HEK293 (cell line): Measurements from ENCODE around the gene SLC52A3.

Experiments used
- BCL11A ChIP-seq: fragments of 450-650 bp; formaldehyde crosslinking; IDR thresholded peaks from 2 replicates; pipeline ENCODE4 v1.5.1; 2016; ENCODE audit warnings: low read depth, missing biosample characterization, missing genetic modification characterization
- HOXA7 ChIP-seq: sonication (generic); formaldehyde crosslinking; IDR thresholded peaks from 2 replicates; pipeline ENCODE4 v1.8.1; 2022; ENCODE audit warnings: missing genetic modification reagents, borderline replicate concordance
- WT1 ChIP-seq: fragments of 450-650 bp; formaldehyde crosslinking; IDR thresholded peaks from 2 replicates; pipeline ENCODE4 v1.5.1; 2016; ENCODE audit warnings: missing biosample characterization, missing genetic modification characterization
- ZNF2 ChIP-seq: fragments of 450-650 bp; formaldehyde crosslinking; IDR thresholded peaks from 2 replicates; pipeline ENCODE4 v1.5.1; 2016; ENCODE audit warnings: missing biosample characterization, missing genetic modification characterization
- ZNF501 ChIP-seq: fragments of 450-650 bp; formaldehyde crosslinking; IDR thresholded peaks from 2 replicates; pipeline ENCODE4 v1.5.1; 2016; ENCODE audit warnings: missing biosample characterization, missing genetic modification characterization
- ZNF510 ChIP-seq: fragments of 450-650 bp; formaldehyde crosslinking; IDR thresholded peaks from 2 replicates; pipeline ENCODE4 v1.5.1; 2018; ENCODE audit warnings: mild to moderate bottlenecking, missing genetic modification characterization, missing biosample characterization; ENCODE audit not compliant: insufficient replicate concordance
- ZNF664 ChIP-seq: fragments of 450-650 bp; formaldehyde crosslinking; IDR thresholded peaks from 2 replicates; pipeline ENCODE4 v1.5.1; 2016; ENCODE audit warnings: missing biosample characterization, missing genetic modification characterization
- ZNF701 ChIP-seq: fragments of 450-650 bp; formaldehyde crosslinking; IDR thresholded peaks from 2 replicates; pipeline ENCODE4 v1.5.1; 2016; ENCODE audit warnings: missing biosample characterization, missing genetic modification characterization
- ZNF843 ChIP-seq: fragments of 450-650 bp; formaldehyde crosslinking; IDR thresholded peaks from 2 replicates; pipeline ENCODE4 v1.5.1; 2016; ENCODE audit warnings: missing biosample characterization, missing genetic modification characterization
- TF ChIP-seq, protein P1 (sequence below): fragments of 450-650 bp; formaldehyde crosslinking; IDR thresholded peaks from 2 replicates; pipeline ENCODE4 v1.5.1; 2016; ENCODE audit warnings: missing biosample characterization, missing genetic modification characterization
- TF ChIP-seq, protein P2 (sequence below): fragments of 450-650 bp; formaldehyde crosslinking; IDR thresholded peaks from 2 replicates; pipeline ENCODE4 v1.5.1; 2017; ENCODE audit warnings: missing biosample characterization, missing genetic modification characterization
- TF ChIP-seq, protein P3 (sequence below): fragments of 450-650 bp; formaldehyde crosslinking; IDR thresholded peaks from 2 replicates; pipeline ENCODE4 v1.5.1; 2016; ENCODE audit warnings: missing biosample characterization, missing genetic modification characterization, low read depth
- TF ChIP-seq, protein P4 (sequence below): fragments of 450-650 bp; formaldehyde crosslinking; IDR thresholded peaks from 2 replicates; pipeline ENCODE4 v1.5.1; 2016; ENCODE audit warnings: missing biosample characterization, missing genetic modification characterization

DNA sequence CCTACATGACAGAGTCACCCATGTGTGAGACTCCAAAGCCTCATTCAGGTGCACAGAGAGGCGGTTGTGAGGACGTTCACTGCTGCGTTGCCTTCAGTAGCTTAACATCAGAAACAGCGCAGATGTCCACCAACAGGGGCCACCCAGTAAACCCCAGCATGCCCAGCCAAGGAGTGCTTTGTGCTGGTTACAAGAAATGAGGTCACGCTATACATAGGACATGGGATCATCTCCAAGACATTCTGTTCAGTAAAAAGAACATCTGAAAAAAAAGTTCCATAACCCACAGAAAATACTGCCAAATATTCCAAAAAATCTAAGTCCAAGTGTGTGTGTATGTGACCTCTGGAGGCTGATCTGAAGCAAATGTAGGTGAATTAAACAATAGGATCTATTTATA lies 16.0 kb downstream of the SLC52A3 start:
- TF ChIP-seq ZNF843 (no peak), ZNF510 (tag by site-specific recombination) (no peak), HOXA7 (no peak), ZNF2 (no peak), ZNF664 (no peak), ZNF501 (tag by site-specific recombination) (no peak), ZNF701 (tag by site-specific recombination) (no peak), WT1 (no peak), BCL11A (tag by site-specific recombination) (no peak)
- TF ChIP-seq, protein P1, sequence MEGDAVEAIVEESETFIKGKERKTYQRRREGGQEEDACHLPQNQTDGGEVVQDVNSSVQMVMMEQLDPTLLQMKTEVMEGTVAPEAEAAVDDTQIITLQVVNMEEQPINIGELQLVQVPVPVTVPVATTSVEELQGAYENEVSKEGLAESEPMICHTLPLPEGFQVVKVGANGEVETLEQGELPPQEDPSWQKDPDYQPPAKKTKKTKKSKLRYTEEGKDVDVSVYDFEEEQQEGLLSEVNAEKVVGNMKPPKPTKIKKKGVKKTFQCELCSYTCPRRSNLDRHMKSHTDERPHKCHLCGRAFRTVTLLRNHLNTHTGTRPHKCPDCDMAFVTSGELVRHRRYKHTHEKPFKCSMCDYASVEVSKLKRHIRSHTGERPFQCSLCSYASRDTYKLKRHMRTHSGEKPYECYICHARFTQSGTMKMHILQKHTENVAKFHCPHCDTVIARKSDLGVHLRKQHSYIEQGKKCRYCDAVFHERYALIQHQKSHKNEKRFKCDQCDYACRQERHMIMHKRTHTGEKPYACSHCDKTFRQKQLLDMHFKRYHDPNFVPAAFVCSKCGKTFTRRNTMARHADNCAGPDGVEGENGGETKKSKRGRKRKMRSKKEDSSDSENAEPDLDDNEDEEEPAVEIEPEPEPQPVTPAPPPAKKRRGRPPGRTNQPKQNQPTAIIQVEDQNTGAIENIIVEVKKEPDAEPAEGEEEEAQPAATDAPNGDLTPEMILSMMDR (tag by site-specific recombination) = no peak
- TF ChIP-seq, protein P2, sequence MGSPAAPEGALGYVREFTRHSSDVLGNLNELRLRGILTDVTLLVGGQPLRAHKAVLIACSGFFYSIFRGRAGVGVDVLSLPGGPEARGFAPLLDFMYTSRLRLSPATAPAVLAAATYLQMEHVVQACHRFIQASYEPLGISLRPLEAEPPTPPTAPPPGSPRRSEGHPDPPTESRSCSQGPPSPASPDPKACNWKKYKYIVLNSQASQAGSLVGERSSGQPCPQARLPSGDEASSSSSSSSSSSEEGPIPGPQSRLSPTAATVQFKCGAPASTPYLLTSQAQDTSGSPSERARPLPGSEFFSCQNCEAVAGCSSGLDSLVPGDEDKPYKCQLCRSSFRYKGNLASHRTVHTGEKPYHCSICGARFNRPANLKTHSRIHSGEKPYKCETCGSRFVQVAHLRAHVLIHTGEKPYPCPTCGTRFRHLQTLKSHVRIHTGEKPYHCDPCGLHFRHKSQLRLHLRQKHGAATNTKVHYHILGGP (tag by site-specific recombination) = no peak
- TF ChIP-seq, protein P3, sequence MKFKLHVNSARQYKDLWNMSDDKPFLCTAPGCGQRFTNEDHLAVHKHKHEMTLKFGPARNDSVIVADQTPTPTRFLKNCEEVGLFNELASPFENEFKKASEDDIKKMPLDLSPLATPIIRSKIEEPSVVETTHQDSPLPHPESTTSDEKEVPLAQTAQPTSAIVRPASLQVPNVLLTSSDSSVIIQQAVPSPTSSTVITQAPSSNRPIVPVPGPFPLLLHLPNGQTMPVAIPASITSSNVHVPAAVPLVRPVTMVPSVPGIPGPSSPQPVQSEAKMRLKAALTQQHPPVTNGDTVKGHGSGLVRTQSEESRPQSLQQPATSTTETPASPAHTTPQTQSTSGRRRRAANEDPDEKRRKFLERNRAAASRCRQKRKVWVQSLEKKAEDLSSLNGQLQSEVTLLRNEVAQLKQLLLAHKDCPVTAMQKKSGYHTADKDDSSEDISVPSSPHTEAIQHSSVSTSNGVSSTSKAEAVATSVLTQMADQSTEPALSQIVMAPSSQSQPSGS (tag by site-specific recombination) = no peak
- TF ChIP-seq, protein P4, sequence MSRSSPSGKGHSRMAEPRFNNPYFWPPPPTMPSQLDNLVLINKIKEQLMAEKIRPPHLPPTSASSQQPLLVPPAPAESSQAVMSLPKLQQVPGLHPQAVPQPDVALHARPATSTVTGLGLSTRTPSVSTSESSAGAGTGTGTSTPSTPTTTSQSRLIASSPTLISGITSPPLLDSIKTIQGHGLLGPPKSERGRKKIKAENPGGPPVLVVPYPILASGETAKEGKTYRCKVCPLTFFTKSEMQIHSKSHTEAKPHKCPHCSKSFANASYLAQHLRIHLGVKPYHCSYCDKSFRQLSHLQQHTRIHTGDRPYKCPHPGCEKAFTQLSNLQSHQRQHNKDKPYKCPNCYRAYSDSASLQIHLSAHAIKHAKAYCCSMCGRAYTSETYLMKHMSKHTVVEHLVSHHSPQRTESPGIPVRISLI (tag by site-specific recombination) = no peak
